GM19099 (cell line): ENCODE results near the gene ACCSL.

ENCODE experiments used
- POLR2A ChIP-seq: IDR thresholded peaks from 3 replicates; pipeline ENCODE4 v1.6.1; 2011; ENCODE audit warnings: low read depth; ENCODE audit not compliant: insufficient read length; ENCODE audit errors: extremely low read depth

The ACCSL gene

DNA sequence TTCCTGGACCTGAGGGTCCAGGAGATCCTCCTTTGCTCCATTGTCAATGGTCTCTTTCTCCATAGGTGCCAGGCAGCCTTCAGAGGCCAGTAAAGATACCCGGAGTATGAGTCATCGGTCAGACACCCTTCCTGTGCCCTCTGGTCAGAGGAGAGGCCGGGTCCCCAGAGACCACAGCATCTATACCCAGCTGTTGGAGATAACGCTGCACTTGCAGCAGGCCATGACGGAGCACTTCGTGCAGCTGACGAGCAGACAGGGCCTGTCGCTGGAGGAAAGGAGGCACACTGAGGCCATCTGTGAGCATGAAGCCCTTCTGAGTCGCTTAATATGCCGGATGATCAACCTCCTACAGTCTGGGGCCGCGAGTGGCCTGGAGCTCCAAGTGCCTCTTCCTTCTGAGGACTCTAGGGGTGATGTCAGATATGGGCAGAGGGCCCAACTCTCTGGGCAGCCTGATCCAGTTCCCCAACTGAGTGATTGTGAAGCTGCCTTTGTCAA is at the start of gene ACCSL:
ACCSL (plus strand) TSS at position 51 of the 501 bp plus-strand sequence; CDS start at position 107, 56 bp downstream.
- no peak for TF ChIP-seq POLR2A

DNA sequence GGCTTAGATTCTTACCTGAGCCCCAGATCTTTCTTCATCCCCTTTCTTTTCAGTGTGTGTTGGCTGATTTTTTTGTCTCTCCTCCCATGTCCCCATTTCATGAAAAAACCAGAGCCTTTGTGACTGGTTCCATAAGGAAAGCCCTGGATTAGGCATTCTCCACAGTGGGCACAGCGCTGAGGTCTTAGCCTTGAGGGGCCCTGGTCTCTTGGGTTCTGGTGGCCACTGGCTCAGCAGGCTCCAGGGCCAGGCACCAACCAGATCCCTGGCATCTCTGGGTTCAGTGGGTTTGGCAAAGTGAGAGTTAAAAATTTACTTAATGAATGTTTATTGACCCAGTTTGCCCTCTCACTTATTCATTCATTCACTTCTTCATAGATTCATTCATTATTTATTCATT is 49.5 kb upstream of the ACCSL start:
- TF ChIP-seq POLR2A, result no peak

DNA sequence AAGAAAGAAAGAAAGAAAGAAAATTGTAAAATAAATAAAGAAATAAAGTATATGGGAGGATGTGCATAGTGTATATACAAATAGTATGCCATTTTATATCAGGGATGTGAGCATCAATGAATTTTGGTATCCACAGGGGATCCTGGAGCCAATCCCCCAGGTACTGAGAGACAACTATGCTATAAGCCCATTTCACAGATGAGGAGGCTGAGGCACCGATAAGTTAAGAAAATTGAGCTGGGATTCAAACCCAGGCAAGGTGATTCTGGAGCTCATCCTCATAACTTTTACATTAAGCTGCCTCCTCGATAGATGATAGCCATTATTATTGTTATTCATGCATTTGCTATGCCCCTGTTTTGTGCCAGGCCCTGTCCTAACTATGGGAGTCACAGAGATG is 47.0 kb upstream of the ACCSL start:
- no peak for TF ChIP-seq POLR2A

DNA sequence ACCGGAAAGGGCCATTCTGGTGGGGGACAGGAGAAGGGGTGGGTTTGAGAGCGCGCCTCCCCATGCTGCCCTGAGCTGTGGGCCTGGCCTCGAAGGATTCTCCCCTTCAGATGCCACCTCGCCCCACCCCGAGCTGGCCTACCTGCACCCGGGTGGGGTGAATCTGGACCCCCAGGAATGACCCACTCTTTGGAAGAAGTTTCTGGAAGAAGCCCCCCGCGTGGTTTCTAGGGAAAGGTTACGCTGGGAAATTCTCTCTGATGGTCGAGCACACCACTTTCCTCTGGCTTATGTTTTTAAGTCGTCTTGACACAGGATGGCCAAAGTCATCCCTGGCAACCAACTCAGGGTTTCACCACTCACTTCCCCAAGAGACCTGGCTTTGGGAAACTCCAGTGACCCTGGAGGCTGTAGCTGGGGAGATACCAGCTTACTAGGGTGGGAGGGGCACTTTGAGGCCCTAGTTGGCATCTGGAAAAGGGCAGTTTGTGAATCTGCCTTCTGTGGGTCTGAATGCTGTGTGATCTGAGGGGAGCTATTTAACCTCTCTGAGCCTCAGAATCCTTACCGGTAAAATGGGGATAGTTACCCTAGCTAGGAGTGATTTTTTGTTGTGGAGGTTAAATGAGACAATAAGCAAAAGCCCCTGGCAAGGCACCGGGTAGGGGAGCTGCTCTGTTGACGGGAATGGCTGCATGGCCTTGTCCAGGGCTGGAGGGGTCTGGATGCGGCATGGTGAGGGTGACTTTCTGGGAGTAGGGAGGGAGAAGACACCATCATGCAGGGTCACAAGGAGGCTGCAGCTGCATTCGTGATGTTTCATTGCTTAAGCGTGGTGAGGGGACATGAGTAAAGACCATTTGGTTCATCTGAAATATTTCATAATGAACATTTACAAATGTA is 45.3 kb upstream of the ACCSL start:
- no peak for TF ChIP-seq POLR2A

DNA sequence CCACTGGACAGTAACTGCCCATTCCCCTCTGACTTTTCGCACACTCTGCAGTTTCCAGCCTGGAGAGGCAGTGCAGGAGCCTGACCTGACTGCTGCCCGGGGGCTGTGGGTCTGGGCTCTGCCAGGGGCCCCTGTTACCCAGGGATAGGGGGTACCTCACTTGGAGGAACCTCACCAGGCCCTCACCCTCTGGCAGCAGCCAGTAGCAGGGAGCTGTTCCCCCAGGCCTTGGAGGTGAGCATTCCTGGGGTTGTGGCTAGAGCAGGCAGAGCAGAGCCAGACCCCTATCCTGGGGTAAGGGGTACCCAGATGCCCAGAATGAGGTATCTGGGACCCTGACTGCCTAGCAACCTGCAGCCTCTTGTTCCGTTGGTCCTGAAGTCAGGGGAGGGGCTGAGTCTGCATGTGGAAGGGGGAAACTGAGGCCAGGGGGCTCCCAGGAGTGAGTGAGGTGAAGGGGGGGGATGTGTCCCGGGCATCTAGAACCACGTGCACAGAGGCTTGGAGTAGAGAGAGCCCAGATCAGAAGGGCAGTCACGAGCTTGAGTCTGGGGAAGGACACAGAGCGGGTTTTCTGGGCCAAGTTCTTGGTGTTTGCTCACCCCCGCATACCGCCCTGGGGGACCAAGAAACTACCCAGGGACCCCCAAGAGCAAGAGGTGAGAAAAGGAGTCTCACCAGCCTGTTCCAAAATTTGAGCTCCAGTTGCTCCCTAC is 43.9 kb upstream of the ACCSL start:
- TF ChIP-seq POLR2A, result no peak

DNA sequence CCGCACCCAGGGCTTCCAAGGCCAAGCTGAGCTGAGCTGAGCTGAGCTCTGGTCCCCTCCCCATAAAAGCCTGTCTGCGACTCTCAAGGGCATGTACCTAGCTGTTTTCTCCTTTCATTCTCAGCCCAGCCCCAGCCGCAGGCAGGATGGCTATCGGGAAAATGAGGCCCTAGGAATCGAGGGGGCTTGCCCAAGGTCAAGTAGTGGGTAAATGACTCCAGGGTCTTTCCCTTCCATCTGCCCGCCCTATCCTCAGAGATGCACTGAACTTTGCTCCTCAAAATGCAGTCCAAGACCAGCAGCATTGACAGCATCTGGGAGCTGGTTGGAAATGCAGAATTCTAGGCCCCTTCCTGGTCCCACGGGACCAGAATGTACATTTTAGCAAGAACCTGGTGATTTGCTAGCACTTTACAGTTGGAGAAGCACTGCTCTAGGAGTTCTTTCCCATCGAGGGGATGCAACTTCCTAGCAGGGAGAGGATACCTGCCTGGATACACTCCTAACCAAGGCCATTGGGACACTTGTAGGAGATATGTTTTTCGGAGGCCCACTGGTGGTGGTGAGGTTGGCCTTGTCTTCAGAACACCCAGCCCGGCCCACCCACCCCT is 43.2 kb upstream of the ACCSL start:
- TF ChIP-seq POLR2A, result no peak

DNA sequence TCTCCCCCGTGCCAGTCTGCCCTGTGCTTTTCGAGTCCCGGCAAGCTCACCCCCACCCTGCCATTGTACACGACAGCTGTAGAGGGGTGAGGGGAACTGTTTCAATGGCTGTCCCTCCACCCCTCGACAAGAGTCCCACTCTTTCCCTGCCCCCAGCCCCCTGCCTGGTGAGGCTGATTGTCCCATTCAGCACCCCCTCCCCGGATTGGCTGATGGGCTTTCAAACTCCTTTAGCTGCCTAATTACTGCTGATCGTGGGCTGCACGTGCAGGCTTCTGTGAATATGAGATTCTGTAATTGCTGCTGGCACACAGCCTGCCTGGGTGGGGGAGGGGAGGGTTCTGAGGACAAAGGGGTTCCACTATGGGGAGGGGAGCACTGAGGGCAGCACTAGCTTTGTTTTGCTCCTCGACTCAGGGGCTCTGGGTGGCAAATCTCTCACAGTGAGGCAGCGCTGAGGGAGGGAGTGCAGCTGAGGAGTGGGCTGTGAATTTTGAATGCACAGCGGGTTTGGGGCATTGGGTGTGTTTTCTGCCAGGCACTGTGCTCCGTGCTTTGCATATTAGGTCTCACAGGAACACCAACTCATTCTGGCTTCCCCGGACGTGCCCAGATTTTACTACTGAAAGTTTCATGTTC is 42.6 kb upstream of the ACCSL start:
- TF ChIP-seq POLR2A, result no peak

DNA sequence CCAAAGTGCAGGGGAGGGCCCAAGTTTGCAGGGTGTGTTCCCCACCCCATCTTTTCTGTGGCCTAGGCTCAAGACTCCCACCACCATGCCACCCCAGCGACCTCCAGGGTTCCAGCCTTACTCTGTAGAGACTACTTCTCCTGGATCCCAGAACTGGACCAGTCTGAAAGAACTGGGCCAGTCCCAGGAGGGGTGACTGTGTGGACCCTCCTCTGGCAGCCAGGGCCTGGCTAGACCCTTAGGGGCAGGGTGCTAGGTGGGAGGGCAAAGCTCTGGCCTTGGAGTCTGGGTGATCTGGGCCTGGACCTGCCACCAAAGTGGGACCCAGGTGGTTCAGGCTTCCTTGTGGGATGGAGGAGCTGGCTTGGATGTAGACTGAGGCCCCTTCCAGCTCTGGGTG is 41.8 kb upstream of the ACCSL start:
- TF ChIP-seq POLR2A, result no peak

DNA sequence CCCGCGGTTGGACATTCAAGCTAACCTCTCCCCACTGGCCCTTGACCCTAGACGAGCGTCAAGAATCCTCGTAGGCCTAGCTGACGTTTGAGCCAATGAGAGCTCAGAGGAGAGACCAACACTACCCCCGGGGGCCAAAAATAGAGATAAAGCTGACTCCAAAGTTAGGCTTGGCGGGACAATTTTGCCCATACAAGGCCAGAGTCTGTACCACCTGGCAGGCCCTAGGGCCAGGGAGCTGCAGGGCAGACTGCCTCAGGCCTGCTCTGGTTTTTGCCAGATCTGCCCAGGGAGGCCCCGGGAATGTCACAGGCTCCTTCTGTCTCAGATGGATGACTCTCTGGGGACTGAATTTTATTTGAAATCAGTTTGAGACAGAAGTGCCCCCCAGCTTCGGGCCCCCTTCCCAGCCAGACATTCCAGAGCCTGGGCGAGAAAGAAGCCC is 40.8 kb upstream of the ACCSL start:
- no peak for TF ChIP-seq POLR2A

DNA sequence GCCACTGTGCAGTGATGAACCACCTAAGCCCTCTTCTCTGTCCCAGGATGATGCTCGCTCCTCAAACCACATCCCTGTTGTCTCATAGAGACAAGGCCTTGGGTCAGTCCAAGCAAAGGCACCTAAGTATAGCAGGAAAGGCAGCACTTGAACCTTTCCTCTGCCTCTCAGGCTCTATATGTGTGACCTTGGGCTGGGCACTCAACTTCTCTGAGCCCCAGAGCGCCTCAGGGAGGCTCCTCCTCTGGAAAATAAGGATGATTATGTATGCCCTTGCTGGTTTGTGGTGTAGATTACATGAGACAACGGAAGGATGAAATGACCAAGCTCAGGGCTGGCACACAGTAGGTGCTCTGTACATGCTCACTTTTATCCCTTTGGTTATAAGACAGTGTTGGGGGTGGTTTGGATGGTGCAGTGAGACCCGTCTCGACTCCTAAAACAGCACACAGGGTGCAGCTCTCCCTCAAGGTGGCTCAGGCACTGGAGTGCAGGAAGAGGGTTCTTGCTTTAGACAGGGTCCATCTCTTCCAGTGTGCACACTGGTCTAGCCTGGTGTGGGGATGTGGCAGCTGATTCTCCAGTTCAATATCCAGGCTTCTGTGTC is 40.2 kb upstream of the ACCSL start:
- no peak for TF ChIP-seq POLR2A

DNA sequence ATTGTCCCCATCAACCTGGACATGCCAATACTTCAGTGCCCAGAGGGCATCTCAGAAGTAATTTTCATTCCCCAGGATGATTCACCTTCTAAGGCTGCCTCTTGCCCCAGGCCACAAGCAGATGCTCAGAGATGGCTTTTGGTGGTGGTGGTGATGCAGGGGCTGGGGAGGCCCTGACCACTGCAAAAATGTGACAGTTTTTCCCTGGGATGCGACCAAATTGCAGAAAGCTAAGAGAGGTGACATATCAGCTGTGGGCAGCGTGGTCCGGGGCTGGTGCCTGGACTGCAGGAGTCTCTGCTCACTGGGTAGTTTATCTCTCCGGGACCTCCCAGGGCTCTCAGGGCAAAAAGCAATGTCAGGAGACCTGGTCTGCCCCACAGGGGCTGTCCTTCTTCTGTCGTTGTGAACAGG is 39.7 kb upstream of the ACCSL start:
- no peak for TF ChIP-seq POLR2A

DNA sequence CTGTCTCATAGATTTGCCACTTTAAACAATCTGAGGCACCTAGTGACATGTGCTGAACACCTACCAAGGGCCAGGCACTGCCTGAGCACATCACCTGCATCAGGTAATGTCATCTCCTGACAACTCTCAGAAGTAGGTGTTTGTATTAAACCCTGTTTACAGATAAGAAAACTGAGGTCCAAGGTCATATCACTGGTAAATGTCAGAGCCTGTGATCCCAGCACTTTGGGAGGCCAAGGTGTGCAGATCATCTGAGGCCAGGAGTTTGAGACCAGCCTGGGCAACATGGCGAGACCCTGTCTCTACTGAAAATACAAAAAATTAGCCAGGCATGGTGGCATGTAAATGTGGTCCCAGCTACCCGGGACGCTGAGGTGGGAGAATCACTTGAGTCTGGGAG is 39.1 kb upstream of the ACCSL start:
- no peak for TF ChIP-seq POLR2A

DNA sequence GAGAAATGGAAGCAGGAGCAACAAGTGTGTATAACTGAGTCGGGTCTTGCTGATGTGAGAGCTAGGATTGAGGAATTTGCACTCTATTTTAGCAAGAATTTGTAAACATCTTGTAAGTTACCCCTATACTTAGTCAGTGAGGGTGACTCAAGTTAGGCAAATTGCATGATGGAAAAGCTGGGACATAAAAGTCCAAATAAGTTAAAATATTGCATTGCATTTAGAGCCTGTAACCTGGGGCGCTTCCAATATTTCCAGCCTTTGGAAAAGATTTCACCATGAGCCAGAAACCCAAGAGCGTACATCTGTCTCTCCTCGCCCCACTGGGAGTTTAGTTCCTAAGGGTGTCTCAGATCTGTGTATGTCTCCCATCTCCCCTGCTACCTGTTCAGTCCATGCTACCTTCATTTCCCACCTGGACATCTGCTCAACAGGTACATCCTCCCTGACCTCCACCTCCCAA is 37.0 kb upstream of the ACCSL start:
- TF ChIP-seq POLR2A, result no peak

DNA sequence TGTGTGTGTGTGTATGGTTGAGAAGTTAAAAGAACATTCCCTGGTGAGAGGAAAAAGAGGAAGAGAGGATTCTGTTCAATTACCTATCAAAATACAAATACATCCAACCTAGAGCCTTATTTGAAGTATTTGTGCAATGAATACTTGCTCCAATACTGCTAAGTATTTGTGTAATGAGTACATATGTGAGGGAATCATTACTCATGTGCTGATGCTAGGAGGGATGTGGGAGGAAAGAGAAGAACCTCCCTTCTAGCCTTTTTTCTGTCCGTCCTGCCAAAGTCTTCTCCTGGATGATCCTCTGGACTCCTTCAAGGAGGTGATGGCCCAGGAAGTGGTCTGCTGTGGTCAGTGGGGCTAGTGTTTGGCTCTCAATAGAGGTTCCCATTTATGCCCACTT is 36.0 kb upstream of the ACCSL start:
- no peak for TF ChIP-seq POLR2A

DNA sequence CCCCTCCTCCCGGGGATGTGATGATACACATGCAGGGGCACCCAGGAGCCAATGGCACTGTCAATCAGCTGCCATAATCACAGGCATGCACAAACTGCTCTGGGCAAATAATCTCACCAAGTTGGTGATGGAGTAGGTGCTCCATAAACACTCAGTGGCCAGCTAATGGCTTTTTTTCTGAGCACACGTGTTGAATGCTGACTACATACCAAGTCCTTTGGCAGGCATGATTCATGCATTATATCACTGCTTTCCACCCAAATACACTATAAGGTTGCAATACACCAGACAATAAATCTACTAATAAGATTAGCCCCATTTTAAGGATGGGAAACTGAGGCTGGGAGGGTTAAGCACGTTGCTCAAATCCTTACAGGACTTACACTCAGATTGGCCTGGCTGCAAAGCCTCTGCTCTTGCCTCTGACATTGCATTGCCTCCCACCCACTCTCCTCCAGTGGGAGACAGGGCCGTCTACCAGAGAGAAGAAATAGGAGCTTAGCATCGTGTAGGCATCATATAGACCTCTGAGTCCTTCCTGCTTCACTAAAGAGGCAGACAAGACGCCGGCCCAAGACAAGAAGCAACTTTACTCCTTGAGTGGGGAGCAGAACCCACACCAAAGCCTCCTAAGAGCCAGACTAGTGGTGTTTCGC is 32.7 kb upstream of the ACCSL start:
- no peak for TF ChIP-seq POLR2A

DNA sequence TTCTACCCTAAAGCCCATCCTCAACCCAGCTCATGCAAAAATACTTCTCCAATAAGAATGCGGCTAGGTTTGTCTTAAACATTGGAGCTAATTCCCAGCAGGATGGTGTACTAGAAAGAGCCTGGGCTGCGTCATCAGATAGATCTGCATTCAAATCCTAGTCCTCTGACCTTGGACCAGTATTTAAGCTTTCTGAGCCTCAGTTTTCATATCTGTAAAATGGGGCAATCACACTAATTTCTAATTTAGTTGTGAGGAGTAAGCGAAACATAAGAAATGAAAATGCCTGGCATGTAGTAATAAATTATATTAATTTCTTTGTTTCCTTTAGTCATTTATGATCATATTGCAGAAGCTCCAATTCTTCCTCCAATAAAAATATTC is 32.2 kb upstream of the ACCSL start:
- TF ChIP-seq POLR2A, result no peak
